ENCODE measurements around the gene SP140.

Gene SP140

DNA sequence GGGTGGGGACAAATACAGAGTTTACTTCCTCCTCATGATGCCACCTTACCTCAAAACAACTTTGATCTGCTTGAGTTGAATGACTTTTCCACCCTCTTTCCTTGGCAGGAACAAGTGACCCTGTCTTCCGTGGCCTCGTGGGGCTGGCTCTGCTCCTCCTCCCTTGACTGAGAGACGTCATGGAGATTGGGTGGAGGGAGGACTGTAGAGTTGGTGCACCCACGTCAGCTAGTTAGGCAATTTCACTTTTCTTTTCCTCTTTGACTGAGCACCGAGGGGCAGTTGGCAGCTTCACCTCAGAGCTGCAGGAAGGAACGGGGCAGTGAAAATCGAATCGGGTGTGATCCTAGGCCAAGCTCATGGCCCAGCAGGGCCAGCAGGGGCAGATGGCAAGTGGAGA is at the start of gene SP140:
Gene SP140 (plus strand): TSS at position 251 of the 400 bp plus-strand sequence. CDS start 109 bp downstream, at position 360.
- TF ChIP-seq ZNF394 (tag by site-specific recombination; IDR thresholded peaks at IDR 0.05; ENCODE audit: borderline replicate concordance) (no peak), ZBTB17 (tag by site-specific recombination; IDR thresholded peaks at IDR 0.05) (no peak), ZNF677 (tag by site-specific recombination; IDR thresholded peaks at IDR 0.05) (no peak), ZSCAN23 (tag by site-specific recombination; IDR thresholded peaks at IDR 0.05) (no peak), ZNF596 (tag by site-specific recombination; IDR thresholded peaks at IDR 0.05) (no peak), ZNF16 (tag by site-specific recombination; IDR thresholded peaks at IDR 0.05; ENCODE audit: low read depth) (no peak), OSR2 (tag by site-specific recombination; IDR thresholded peaks at IDR 0.05) (no peak), ZBTB21 (tag by site-specific recombination; IDR thresholded peaks at IDR 0.05) (no peak)
- TF ChIP-seq, protein P1, sequence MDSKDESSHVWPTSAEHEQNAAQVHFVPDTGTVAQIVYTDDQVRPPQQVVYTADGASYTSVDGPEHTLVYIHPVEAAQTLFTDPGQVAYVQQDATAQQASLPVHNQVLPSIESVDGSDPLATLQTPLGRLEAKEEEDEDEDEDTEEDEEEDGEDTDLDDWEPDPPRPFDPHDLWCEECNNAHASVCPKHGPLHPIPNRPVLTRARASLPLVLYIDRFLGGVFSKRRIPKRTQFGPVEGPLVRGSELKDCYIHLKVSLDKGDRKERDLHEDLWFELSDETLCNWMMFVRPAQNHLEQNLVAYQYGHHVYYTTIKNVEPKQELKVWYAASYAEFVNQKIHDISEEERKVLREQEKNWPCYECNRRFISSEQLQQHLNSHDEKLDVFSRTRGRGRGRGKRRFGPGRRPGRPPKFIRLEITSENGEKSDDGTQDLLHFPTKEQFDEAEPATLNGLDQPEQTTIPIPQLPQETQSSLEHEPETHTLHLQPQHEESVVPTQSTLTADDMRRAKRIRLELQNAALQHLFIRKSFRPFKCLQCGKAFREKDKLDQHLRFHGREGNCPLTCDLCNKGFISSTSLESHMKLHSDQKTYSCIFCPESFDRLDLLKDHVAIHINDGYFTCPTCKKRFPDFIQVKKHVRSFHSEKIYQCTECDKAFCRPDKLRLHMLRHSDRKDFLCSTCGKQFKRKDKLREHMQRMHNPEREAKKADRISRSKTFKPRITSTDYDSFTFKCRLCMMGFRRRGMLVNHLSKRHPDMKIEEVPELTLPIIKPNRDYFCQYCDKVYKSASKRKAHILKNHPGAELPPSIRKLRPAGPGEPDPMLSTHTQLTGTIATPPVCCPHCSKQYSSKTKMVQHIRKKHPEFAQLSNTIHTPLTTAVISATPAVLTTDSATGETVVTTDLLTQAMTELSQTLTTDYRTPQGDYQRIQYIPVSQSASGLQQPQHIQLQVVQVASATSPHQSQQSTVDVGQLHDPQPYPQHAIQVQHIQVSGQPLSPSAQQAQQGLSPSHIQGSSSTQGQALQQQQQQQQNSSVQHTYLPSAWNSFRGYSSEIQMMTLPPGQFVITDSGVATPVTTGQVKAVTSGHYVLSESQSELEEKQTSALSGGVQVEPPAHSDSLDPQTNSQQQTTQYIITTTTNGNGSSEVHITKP (tag by site-specific recombination; IDR thresholded peaks at IDR 0.05): no peak
- TF ChIP-seq, protein P2, sequence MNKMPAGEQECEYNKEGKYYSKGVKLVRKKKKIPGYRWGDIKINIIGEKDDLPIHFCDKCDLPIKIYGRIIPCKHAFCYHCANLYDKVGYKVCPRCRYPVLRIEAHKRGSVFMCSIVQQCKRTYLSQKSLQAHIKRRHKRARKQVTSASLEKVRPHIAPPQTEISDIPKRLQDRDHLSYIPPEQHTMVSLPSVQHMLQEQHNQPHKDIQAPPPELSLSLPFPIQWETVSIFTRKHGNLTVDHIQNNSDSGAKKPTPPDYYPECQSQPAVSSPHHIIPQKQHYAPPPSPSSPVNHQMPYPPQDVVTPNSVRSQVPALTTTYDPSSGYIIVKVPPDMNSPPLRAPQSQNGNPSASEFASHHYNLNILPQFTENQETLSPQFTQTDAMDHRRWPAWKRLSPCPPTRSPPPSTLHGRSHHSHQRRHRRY (tag by site-specific recombination; IDR thresholded peaks at IDR 0.05): no peak
- H3K27ac ChIP-seq (ENCODE audit: extremely low read depth, low read depth, low read length): no peak within 1 kb of the TSS
- H3K4me3 ChIP-seq (ENCODE audit: low read depth, low read length): no peak within 1 kb of the TSS
- no peaks in the 10 kb centered on the region for H3K9me3 ChIP-seq (ENCODE audit: control insufficient read depth, insufficient read depth, low read depth, low read length)
- ChIA-PET CTCF (no interaction called here), POLR2A (no interaction called here)
- no peaks in the 10 kb centered on the region for H3K36me3 ChIP-seq (ENCODE audit: control insufficient read depth in 2 of 2, insufficient read depth in 1 of 2, low read length in 2 of 2)
- H3K4me1 ChIP-seq (ENCODE audit: control insufficient read depth, insufficient read depth, low read length): no peaks in the 10 kb centered on the region

DNA sequence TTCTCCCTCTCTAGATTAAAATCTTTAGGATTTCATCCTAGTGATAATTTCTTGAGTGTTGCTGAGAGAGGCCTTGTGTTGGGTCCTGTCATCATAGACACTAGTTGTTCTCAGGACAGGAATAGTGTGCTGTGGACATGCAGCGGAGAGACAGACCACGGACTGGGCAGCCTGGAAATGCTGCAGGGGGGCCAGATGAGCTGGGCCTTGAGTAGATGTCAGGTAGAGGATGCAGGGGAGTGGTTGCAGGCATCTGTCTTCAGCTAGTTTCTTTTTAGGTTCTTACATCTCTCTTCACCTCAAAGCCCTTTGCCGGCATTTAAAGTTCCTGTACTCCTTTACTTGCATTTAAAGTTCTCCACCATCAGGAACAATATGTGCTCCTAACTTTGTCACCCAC is 48.5 kb upstream of the SP140 start:
- H3K36me3 ChIP-seq (ENCODE audit: control insufficient read depth in 2 of 2, insufficient read depth in 1 of 2, low read length in 2 of 2): peaks cover 0 to 4% of the 10 kb centered on the region in 2 experiments; a peak in 1 of 3 replicates
- H3K9me3 ChIP-seq (ENCODE audit: control insufficient read depth, insufficient read depth, low read depth, low read length): no peaks in the 10 kb centered on the region
- ChIA-PET POLR2A (no interaction called here), CTCF (interaction anchor here (0.8 kb wide), 1 partner anchor 13 kb away, joined by 3 read pairs; no protein-coding TSS in a partner anchor)
- no peak overlapping the region for H3K4me3 ChIP-seq (ENCODE audit: low read depth, low read length)
- no peaks in the 10 kb centered on the region for H3K4me1 ChIP-seq (ENCODE audit: control insufficient read depth, insufficient read depth, low read length)
- TF ChIP-seq, protein P3, sequence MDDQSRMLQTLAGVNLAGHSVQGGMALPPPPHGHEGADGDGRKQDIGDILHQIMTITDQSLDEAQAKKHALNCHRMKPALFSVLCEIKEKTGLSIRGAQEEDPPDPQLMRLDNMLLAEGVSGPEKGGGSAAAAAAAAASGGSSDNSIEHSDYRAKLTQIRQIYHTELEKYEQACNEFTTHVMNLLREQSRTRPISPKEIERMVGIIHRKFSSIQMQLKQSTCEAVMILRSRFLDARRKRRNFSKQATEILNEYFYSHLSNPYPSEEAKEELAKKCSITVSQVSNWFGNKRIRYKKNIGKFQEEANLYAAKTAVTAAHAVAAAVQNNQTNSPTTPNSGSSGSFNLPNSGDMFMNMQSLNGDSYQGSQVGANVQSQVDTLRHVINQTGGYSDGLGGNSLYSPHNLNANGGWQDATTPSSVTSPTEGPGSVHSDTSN (CRISPR knock-in tag; IDR thresholded peaks at IDR 0.05): no peak
- TF ChIP-seq ZSCAN30 (tag by site-specific recombination; IDR thresholded peaks at IDR 0.05): no peak
- TF ChIP-seq SP7 (tag by site-specific recombination; IDR thresholded peaks at IDR 0.05): no peak
- TF ChIP-seq OVOL3 (tag by site-specific recombination; IDR thresholded peaks at IDR 0.05): no peak
- no peak for TF ChIP-seq ZNF596 (tag by site-specific recombination; IDR thresholded peaks at IDR 0.05)
- no peak for TF ChIP-seq ZNF248 (tag by site-specific recombination; IDR thresholded peaks at IDR 0.05)
- H3K27ac ChIP-seq (ENCODE audit: extremely low read depth, low read depth, low read length): no peak overlapping the region
